GM18907 (cell line): ENCODE data around the gene SLC39A1.
A peak's percentile ranks its signal among the peaks of the same experiment; 100 is the strongest.

Source experiments
- ATAC-seq: cut with Tn5 transposase; IDR thresholded peaks from one replicate; pipeline ENCODE4 v1.9.1; 2021; ENCODE audit warnings: mild to moderate bottlenecking, moderate library complexity; ENCODE audit not compliant: unreplicated experiment

SLC39A1 gene

GRCh38 chr1:153953859-153954365 lies 9.4 kb downstream of the SLC39A1 start:
- ATAC-seq = no peak

- ATAC-seq = no peak
These were observed 11.5 kb downstream of the SLC39A1 start for GRCh38 chr1:153951801-153952200.

GRCh38 chr1:153951183-153951582 lies 12.2 kb downstream of the SLC39A1 start:
- no peak for ATAC-seq

GRCh38 chr1:153946622-153947241 lies 16.6 kb downstream of the SLC39A1 start, which contains the start of gene DENND4B:
Gene DENND4B, minus strand, starts transcription at chr1:153946718. Its CDS starts 2,344 bp downstream, at chr1:153944374.
- peak; percentile 59 for ATAC-seq

GRCh38 chr1:153945795-153946621 lies 17.3 kb downstream of the SLC39A1 start:
- ATAC-seq = peak; percentile 70

GRCh38 chr1:153945131-153945794 lies 18.1 kb downstream of the SLC39A1 start:
- ATAC-seq = peak; percentile 27

- no peak for ATAC-seq
These were observed 18.6 kb downstream of the SLC39A1 start for GRCh38 chr1:153944827-153945117.

- ATAC-seq = no peak
These were observed 19.1 kb downstream of the SLC39A1 start for GRCh38 chr1:153944005-153944826.

GRCh38 chr1:153942766-153943549 lies 20.4 kb downstream of the SLC39A1 start:
- no peak for ATAC-seq

- no peak for ATAC-seq
These were observed 21.3 kb downstream of the SLC39A1 start for GRCh38 chr1:153941826-153942725.

- no peak for ATAC-seq
These were observed 22.6 kb downstream of the SLC39A1 start for GRCh38 chr1:153940756-153941155.

GRCh38 chr1:153939476-153939875 lies 23.9 kb downstream of the SLC39A1 start:
- no peak for ATAC-seq

- no peak for ATAC-seq
These were observed 24.3 kb downstream of the SLC39A1 start for GRCh38 chr1:153938996-153939395.

- no peak for ATAC-seq
These were observed 26.0 kb downstream of the SLC39A1 start for GRCh38 chr1:153937331-153937730.

- ATAC-seq = no peak
These were observed 27.1 kb downstream of the SLC39A1 start for GRCh38 chr1:153936011-153936802.

GRCh38 chr1:153934746-153935145 lies 28.6 kb downstream of the SLC39A1 start:
- ATAC-seq = no peak

- no peak for ATAC-seq
These were observed 29.4 kb downstream of the SLC39A1 start for GRCh38 chr1:153933955-153934354.

GRCh38 chr1:153933430-153933829 lies 29.9 kb downstream of the SLC39A1 start:
- no peak for ATAC-seq
